ENCODE results near the gene CTSA.

Gene CTSA

DNA sequence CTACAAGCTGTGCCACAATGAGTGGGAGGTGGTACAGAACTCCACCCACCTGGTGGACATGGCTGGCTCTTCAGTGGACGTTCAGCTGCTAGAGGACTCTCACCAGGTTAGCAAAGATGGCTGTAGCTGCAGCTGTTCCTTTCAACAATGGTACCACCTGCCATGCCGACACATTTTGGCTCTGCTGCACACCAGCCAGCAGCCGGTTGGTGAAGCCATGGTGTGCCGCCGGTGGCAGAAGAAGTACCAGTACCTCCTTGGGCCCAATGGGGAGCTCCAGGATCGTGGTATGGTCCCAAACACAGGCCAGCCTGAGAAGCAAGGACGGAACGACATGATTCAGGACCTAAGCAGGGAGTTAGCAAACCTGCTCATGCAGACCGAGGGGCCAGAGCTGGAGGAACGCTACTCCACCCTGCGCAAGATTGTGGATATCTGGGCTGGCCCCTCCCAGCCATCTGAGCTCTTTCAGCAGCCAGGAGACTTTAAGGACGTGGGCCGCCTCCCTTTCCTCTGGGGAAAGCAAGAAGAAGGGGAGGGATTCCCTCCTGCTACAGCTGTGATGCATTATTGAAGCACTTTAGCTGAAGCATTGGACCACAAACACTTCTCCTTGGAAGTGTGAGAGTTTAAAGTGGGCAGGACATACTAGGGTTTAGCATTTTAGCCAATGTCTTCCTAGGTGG lies 12.9 kb upstream of the CTSA start:
- H3K4me1 ChIP-seq (ENCODE audit: insufficient read depth, low read length, severe bottlenecking), result peaks cover 13% of the 10 kb centered on the region
- peaks cover 32% of the 10 kb centered on the region; the same call in 1 of the 2 replicates for H3K36me3 ChIP-seq (ENCODE audit: insufficient read depth, low read length)
- no peak overlapping the region for H2AFZ ChIP-seq (ENCODE audit: low read length)
- H3K79me2 ChIP-seq (ENCODE audit: insufficient read depth, low read length), result peaks cover 4% of the 10 kb centered on the region
- H3K4me2 ChIP-seq (ENCODE audit: low read length), result no peak overlapping the region
- no peaks in the 10 kb centered on the region for H4K20me1 ChIP-seq (ENCODE audit: insufficient read depth, low read length)
- no peaks in the 10 kb centered on the region for H3K27me3 ChIP-seq (ENCODE audit: insufficient read depth, low read length)
- no peak overlapping the region for H3K9ac ChIP-seq (ENCODE audit: low read length)
- no peaks in the 10 kb centered on the region for H3F3A ChIP-seq (ENCODE audit: insufficient read depth, low read length)
- H3K27ac ChIP-seq (ENCODE audit: low read depth, low read length, poor library complexity, severe bottlenecking), result no peak overlapping the region
- no peak for TF ChIP-seq EZH2 (IDR thresholded peaks at IDR 0.05; ENCODE audit: borderline replicate concordance, low read length)
- TF ChIP-seq, protein P1, sequence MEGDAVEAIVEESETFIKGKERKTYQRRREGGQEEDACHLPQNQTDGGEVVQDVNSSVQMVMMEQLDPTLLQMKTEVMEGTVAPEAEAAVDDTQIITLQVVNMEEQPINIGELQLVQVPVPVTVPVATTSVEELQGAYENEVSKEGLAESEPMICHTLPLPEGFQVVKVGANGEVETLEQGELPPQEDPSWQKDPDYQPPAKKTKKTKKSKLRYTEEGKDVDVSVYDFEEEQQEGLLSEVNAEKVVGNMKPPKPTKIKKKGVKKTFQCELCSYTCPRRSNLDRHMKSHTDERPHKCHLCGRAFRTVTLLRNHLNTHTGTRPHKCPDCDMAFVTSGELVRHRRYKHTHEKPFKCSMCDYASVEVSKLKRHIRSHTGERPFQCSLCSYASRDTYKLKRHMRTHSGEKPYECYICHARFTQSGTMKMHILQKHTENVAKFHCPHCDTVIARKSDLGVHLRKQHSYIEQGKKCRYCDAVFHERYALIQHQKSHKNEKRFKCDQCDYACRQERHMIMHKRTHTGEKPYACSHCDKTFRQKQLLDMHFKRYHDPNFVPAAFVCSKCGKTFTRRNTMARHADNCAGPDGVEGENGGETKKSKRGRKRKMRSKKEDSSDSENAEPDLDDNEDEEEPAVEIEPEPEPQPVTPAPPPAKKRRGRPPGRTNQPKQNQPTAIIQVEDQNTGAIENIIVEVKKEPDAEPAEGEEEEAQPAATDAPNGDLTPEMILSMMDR (IDR thresholded peaks at IDR 0.05; ENCODE audit: low read length), result no peak
- no peak overlapping the region for H3K4me3 ChIP-seq (ENCODE audit: low read depth, low read length, poor library complexity, severe bottlenecking)
- no peaks in the 10 kb centered on the region for H3K9me3 ChIP-seq (ENCODE audit: low read length)
- no peaks in the 10 kb centered on the region for H3K9me2 ChIP-seq (ENCODE audit: low read depth, low read length)

DNA sequence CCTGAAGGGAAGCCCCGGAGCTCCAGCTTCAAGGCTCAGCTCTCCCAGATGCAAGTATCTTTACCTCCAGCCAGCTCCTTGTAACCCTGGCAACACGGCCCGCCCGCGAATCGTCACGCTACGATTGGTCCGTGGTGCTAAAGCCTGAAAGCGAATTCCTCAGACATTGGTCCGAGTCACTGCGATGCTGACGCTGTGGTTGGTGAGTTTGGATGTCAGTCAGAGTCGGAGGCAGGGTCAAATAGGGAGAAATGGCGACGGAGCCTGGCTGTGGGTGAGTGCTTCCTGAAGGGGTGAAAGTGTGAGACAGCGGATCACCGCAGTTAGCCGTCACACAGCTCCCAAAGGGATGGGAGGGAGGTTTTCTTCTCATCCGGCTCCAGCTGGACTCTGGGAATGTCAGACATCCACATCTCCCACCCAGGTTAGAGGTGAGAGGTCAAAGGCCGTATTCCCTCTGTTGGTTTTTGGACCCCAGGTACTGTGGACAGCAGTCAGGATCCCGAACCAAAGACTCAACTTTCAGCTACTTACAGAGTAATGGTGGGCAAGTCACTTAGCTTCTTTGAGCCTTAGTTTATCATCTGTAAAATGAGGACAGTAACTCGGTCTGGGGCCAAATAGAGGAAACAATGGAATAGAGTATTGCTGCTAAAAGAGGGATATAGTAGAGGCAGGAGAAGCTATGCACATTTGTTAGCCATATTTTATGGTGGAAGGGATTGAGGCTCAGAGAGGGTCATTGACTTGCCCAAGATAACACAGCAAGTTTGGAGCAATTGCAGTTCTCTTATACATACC lies 9.9 kb upstream of the CTSA start, which contains the start of gene ZSWIM1:
Gene ZSWIM1 (plus strand): TSS at position 240 of the 801 bp plus-strand sequence. CDS start 1,366 bp downstream, outside the sequence.
- Histone ChIP-seq H3K4me1 (ENCODE audit: insufficient read depth, low read length, severe bottlenecking) (peaks cover 13% of the 10 kb centered on the region), H4K20me1 (ENCODE audit: insufficient read depth, low read length) (no peaks in the 10 kb centered on the region), H3K79me2 (ENCODE audit: insufficient read depth, low read length) (peaks cover 4% of the 10 kb centered on the region), H3K9me3 (ENCODE audit: low read length) (no peaks in the 10 kb centered on the region), H3K36me3 (ENCODE audit: insufficient read depth, low read length) (peaks cover 50% of the 10 kb centered on the region), H2AFZ (ENCODE audit: low read length) (no peak within 1 kb of the TSS), H3K9ac (ENCODE audit: low read length) (peak within 1 kb of the TSS; percentile 95), H3K27me3 (ENCODE audit: insufficient read depth, low read length) (no peaks in the 10 kb centered on the region), H3K9me2 (ENCODE audit: low read depth, low read length) (no peaks in the 10 kb centered on the region), H3F3A (ENCODE audit: insufficient read depth, low read length) (no peaks in the 10 kb centered on the region), H3K27ac (ENCODE audit: low read depth, low read length, poor library complexity, severe bottlenecking) (peak within 1 kb of the TSS; percentile 39), H3K4me2 (ENCODE audit: low read length) (peak within 1 kb of the TSS; percentile 96), H3K4me3 (ENCODE audit: low read depth, low read length, poor library complexity, severe bottlenecking) (peak within 1 kb of the TSS; percentile 91)
- TF ChIP-seq, protein P1 (IDR thresholded peaks at IDR 0.05; ENCODE audit: low read length), result no peak
- no peak for TF ChIP-seq EZH2 (IDR thresholded peaks at IDR 0.05; ENCODE audit: borderline replicate concordance, low read length)

DNA sequence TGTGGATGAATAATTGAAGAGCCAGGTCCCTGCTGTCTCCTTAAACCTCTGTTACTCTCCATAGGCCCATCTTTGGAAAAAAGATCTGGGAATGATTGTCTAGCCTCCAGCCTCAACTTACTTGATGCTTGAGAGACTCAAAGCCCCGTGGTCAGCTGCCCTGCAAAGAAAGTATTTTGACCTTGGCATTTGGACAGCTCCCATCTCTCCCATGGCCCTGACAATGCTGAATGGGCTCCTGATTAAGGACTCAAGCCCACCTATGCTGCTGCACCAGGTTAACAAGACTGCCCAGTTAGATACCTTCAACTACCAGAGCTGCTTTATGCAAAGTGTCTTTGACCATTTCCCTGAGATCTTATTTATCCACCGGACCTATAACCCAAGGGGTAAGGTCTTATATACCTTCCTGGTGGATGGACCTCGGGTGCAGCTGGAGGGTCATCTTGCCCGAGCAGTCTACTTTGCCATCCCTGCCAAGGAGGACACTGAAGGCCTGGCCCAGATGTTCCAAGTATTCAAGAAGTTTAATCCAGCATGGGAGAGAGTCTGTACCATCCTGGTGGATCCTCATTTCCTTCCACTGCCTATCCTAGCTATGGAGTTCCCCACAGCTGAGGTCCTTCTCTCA lies 8.6 kb upstream of the CTSA start:
- no peak for TF ChIP-seq EZH2 (IDR thresholded peaks at IDR 0.05; ENCODE audit: borderline replicate concordance, low read length)
- TF ChIP-seq, protein P1 (IDR thresholded peaks at IDR 0.05; ENCODE audit: low read length), result no peak
- Histone ChIP-seq H3K9ac (ENCODE audit: low read length) (no peak overlapping the region), H3K4me1 (ENCODE audit: insufficient read depth, low read length, severe bottlenecking) (peaks cover 13% of the 10 kb centered on the region), H2AFZ (ENCODE audit: low read length) (no peak overlapping the region), H3K27me3 (ENCODE audit: insufficient read depth, low read length) (no peaks in the 10 kb centered on the region), H3K36me3 (ENCODE audit: insufficient read depth, low read length) (peaks cover 54% of the 10 kb centered on the region), H3K9me2 (ENCODE audit: low read depth, low read length) (no peaks in the 10 kb centered on the region), H3F3A (ENCODE audit: insufficient read depth, low read length) (no peaks in the 10 kb centered on the region), H3K9me3 (ENCODE audit: low read length) (no peaks in the 10 kb centered on the region), H3K79me2 (ENCODE audit: insufficient read depth, low read length) (peaks cover 4% of the 10 kb centered on the region), H3K27ac (ENCODE audit: low read depth, low read length, poor library complexity, severe bottlenecking) (no peak overlapping the region), H3K4me3 (ENCODE audit: low read depth, low read length, poor library complexity, severe bottlenecking) (no peak overlapping the region), H4K20me1 (ENCODE audit: insufficient read depth, low read length) (no peaks in the 10 kb centered on the region), H3K4me2 (ENCODE audit: low read length) (peak overlapping the region; percentile 96; the same call in 1 of the 2 replicates)

Data from OCI-LY1 (cell line).